HG02763 (cell line): ENCODE results near the gene PITRM1.
"Not testable (repeated sequence)": the region's sequence is repeated elsewhere in the genome, so short reads cannot be mapped to it uniquely, and the experiment has no call there.

Experiments used
- ATAC-seq: cut with Tn5 transposase; IDR thresholded peaks from one replicate; pipeline ENCODE4 v1.9.1; 2021; ENCODE audit warnings: mild to moderate bottlenecking, moderate library complexity; ENCODE audit not compliant: unreplicated experiment

PITRM1 gene

GRCh38 chr10:3123571-3124411, 48.8 kb downstream of the PITRM1 start:
- ATAC-seq: no peak

- no peak for ATAC-seq
Observed at GRCh38 chr10:3122486-3123205, 49.9 kb downstream of the PITRM1 start.

GRCh38 chr10:3122034-3122433, 50.5 kb downstream of the PITRM1 start:
- no peak for ATAC-seq

- ATAC-seq: no peak
Observed at GRCh38 chr10:3119796-3120459, 52.7 kb downstream of the PITRM1 start.

GRCh38 chr10:3118641-3119091, 53.9 kb downstream of the PITRM1 start:
- ATAC-seq: no peak

- ATAC-seq: no peak
Observed at GRCh38 chr10:3117486-3117885, 55.1 kb downstream of the PITRM1 start.

GRCh38 chr10:3116508-3117100, 56.0 kb downstream of the PITRM1 start:
- ATAC-seq: no peak

GRCh38 chr10:3115685-3116084, 56.9 kb downstream of the PITRM1 start:
- ATAC-seq: no peak

- ATAC-seq: no peak
Observed at GRCh38 chr10:3113343-3113720, 59.2 kb downstream of the PITRM1 start.

GRCh38 chr10:3111621-3112163, 60.9 kb downstream of the PITRM1 start:
- no peak for ATAC-seq

- ATAC-seq: no peak
Observed at GRCh38 chr10:3110782-3111620, 61.6 kb downstream of the PITRM1 start.

- no peak for ATAC-seq
Observed at GRCh38 chr10:3109633-3110032, 62.9 kb downstream of the PITRM1 start.

- no peak for ATAC-seq
Observed at GRCh38 chr10:3109196-3109595, 63.4 kb downstream of the PITRM1 start.

GRCh38 chr10:3108575-3109105, 63.9 kb downstream of the PITRM1 start:
- no peak for ATAC-seq

GRCh38 chr10:3108033-3108432, 64.5 kb downstream of the PITRM1 start:
- ATAC-seq: no peak

GRCh38 chr10:3107426-3107961, 65.1 kb downstream of the PITRM1 start:
- no peak for ATAC-seq

- ATAC-seq: no peak
Observed at GRCh38 chr10:3106928-3107425, 65.6 kb downstream of the PITRM1 start.

- ATAC-seq: not testable (repeated sequence)
Observed at GRCh38 chr10:3106328-3106727, 66.3 kb downstream of the PITRM1 start.

GRCh38 chr10:3105905-3106304, 66.7 kb downstream of the PITRM1 start:
- ATAC-seq: no peak
